ENCODE data around the gene PCDHGB5. TPM values are rescaled to one million over a fixed set of nuclear protein-coding genes. Genes with fewer than 3 reads are reported as not detected.
"Not testable (repeated sequence)": the region's sequence is repeated elsewhere in the genome, so short reads cannot be mapped to it uniquely, and the experiment has no call there.

Gene PCDHGB5
- total RNA-seq, 1 donor from 2014 or later = 3.7 TPM

DNA sequence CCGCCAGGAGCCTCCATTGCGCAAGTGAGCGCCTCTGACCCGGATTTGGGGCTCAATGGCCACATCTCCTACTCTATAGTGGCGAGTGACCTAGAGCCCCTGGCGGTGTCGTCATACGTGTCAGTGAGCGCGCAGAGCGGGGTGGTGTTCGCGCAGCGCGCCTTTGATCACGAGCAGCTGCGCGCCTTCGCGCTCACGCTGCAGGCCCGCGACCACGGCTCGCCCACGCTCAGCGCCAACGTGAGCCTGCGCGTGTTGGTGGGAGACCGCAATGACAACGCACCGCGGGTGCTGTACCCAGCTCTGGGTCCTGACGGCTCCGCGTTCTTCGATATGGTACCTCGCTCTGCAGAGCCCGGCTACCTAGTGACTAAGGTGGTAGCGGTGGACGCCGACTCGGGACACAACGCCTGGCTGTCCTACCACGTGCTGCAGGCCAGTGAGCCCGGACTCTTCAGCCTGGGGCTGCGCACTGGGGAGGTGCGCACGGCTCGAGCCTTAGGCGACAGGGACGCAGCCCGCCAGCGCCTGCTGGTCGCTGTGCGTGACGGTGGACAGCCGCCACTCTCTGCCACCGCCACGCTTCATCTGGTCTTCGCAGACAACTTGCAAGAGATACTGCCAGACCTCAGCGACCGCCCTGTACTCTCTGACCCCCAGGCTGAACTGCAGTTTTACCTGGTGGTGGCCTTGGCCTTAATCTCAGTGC lies 12.0 kb downstream of the PCDHGB5 start:
- H3K9ac ChIP-seq (ENCODE audit: low read depth in 1 of 3, low read length in 3 of 3) = no peak overlapping the region
- peaks cover 2 to 7% (median 6%) of the 10 kb centered on the region in 3 donors for H3K27me3 ChIP-seq (ENCODE audit: control insufficient read depth in 3 of 3, insufficient read depth in 3 of 3, low read length in 3 of 3)
- H3K4me1 ChIP-seq (ENCODE audit: control insufficient read depth in 3 of 3, insufficient read depth in 3 of 3, low read length in 3 of 3) = peaks cover 0 to 11% (median 6%) of the 10 kb centered on the region in 3 donors
- H3K27ac ChIP-seq (ENCODE audit: low read depth, low read length) = no peak overlapping the region
- H3K9me3 ChIP-seq (ENCODE audit: control insufficient read depth in 3 of 3, low read length in 3 of 3) = peaks cover 10 to 30% (median 17%) of the 10 kb centered on the region in 3 donors
- H3K4me3 ChIP-seq (ENCODE audit: low read length in 3 of 3) = peak overlapping the region; percentile 33 to 68 (median 44)
- peaks cover 2 to 21% (median 4%) of the 10 kb centered on the region in 3 donors for H3K36me3 ChIP-seq (ENCODE audit: control insufficient read depth in 3 of 3, insufficient read depth in 3 of 3, low read length in 3 of 3)

DNA sequence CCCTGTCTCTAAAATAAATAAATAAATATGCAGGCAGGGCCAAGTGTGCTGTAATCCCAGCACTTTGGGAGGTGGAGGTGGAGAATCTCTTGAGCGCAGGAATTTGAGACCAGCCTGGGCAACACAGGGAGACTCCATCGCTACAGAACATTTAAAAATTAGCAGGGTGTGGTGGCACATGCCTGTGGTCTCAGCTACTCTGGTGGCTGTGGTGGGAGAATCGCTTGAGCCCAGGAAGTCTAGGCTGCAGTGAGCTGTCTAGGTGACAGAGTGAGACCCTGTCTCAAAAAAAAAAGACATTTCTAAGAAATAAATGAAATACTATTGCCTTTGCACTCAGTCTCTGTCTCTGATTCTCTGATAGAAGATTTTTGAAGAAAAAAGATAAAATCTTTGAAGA lies 13.8 kb downstream of the PCDHGB5 start:
- Histone ChIP-seq H3K9ac (ENCODE audit: low read depth in 1 of 3, low read length in 3 of 3) (peak overlapping the region in 1 of 3 donors; percentile 6), H3K9me3 (ENCODE audit: control insufficient read depth in 3 of 3, low read length in 3 of 3) (peaks cover 10 to 28% (median 16%) of the 10 kb centered on the region in 3 donors), H3K4me1 (ENCODE audit: control insufficient read depth in 3 of 3, insufficient read depth in 3 of 3, low read length in 3 of 3) (peaks cover 0 to 13% (median 6%) of the 10 kb centered on the region in 3 donors), H3K27ac (ENCODE audit: low read depth, low read length) (no peak overlapping the region), H3K27me3 (ENCODE audit: control insufficient read depth in 3 of 3, insufficient read depth in 3 of 3, low read length in 3 of 3) (peaks cover 0 to 7% (median 6%) of the 10 kb centered on the region in 3 donors), H3K4me3 (ENCODE audit: low read length in 3 of 3) (peak overlapping the region; percentile 23 to 41 (median 35)), H3K36me3 (ENCODE audit: control insufficient read depth in 3 of 3, insufficient read depth in 3 of 3, low read length in 3 of 3) (peaks cover 2 to 20% (median 4%) of the 10 kb centered on the region in 3 donors)

DNA sequence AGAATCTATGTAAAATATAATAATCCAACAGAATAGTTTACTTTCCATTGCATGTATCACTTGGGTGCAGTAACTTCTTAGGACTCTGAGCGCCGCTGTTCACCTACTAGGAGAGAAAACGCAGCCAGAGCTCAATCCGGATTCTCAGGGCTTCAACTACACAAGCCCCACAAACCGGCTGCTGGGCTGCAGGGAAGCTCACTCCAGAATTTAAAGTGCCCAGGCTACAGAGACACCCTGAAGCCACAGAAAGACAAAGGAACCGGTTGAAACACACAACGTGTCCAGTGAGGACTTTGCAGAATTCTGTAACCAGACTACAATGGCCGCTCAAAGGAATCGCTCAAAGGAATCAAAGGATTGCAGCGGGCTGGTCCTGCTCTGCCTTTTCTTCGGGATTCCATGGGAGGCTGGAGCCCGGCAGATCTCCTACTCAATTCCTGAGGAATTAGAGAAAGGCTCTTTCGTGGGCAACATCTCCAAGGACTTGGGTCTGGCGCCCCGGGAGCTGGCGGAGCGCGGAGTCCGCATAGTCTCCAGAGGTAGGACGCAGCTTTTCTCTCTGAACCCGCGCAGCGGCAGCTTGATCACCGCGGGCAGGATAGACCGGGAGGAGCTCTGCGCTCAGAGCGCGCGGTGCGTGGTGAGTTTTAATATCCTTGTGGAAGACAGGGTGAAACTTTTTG lies 15.2 kb downstream of the PCDHGB5 start, which contains the start of gene PCDHGA10:
PCDHGA10 (plus strand) TSS at position 134 of the 686 bp plus-strand sequence; CDS start at position 323, 189 bp downstream.
- peak within 1 kb of the TSS; percentile 36 to 83 (median 43) for H3K9ac ChIP-seq (ENCODE audit: low read depth in 1 of 3, low read length in 3 of 3)
- H3K27ac ChIP-seq (ENCODE audit: low read depth, low read length) = no peak within 1 kb of the TSS
- peaks cover 2 to 20% (median 4%) of the 10 kb centered on the region in 3 donors for H3K36me3 ChIP-seq (ENCODE audit: control insufficient read depth in 3 of 3, insufficient read depth in 3 of 3, low read length in 3 of 3)
- H3K4me1 ChIP-seq (ENCODE audit: control insufficient read depth in 3 of 3, insufficient read depth in 3 of 3, low read length in 3 of 3) = peaks cover 0 to 13% (median 6%) of the 10 kb centered on the region in 3 donors
- peaks cover 0 to 7% (median 6%) of the 10 kb centered on the region in 3 donors for H3K27me3 ChIP-seq (ENCODE audit: control insufficient read depth in 3 of 3, insufficient read depth in 3 of 3, low read length in 3 of 3)
- H3K9me3 ChIP-seq (ENCODE audit: control insufficient read depth in 3 of 3, low read length in 3 of 3) = peaks cover 10 to 25% (median 16%) of the 10 kb centered on the region in 3 donors
- peak within 1 kb of the TSS; percentile 67 to 73 (median 70) for H3K4me3 ChIP-seq (ENCODE audit: low read length in 3 of 3)

DNA sequence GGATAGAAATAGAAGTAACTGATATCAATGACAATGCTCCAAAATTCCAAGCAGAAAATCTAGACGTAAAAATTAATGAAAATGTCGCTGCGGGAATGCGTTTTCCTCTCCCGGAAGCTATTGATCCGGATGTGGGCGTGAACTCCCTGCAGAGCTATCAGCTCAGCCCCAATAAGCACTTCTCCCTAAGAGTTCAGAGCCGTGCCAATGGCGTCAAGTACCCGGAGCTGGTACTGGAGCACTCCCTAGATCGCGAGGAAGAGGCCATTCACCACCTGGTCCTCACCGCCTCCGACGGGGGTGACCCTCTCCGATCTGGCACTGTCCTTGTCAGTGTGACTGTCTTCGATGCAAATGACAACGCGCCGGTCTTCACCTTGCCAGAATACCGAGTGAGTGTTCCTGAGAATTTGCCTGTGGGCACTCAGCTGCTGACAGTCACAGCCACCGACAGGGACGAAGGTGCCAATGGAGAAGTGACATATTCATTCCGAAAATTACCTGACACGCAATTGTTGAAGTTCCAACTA lies 15.9 kb downstream of the PCDHGB5 start:
- Histone ChIP-seq H3K27ac (ENCODE audit: low read depth, low read length) (no peak overlapping the region), H3K9me3 (ENCODE audit: control insufficient read depth in 3 of 3, low read length in 3 of 3) (peaks cover 14 to 28% (median 20%) of the 10 kb centered on the region in 3 donors), H3K36me3 (ENCODE audit: control insufficient read depth in 3 of 3, insufficient read depth in 3 of 3, low read length in 3 of 3) (peaks cover 2 to 22% (median 4%) of the 10 kb centered on the region in 3 donors), H3K4me1 (ENCODE audit: control insufficient read depth in 3 of 3, insufficient read depth in 3 of 3, low read length in 3 of 3) (peaks cover 0 to 19% (median 8%) of the 10 kb centered on the region in 3 donors), H3K4me3 (ENCODE audit: low read length in 3 of 3) (peak overlapping the region; percentile 55 to 70 (median 67)), H3K9ac (ENCODE audit: low read depth in 1 of 3, low read length in 3 of 3) (peak overlapping the region in 2 of 3 donors; percentile 25 to 43), H3K27me3 (ENCODE audit: control insufficient read depth in 3 of 3, insufficient read depth in 3 of 3, low read length in 3 of 3) (peaks cover 0 to 7% (median 6%) of the 10 kb centered on the region in 3 donors)

DNA sequence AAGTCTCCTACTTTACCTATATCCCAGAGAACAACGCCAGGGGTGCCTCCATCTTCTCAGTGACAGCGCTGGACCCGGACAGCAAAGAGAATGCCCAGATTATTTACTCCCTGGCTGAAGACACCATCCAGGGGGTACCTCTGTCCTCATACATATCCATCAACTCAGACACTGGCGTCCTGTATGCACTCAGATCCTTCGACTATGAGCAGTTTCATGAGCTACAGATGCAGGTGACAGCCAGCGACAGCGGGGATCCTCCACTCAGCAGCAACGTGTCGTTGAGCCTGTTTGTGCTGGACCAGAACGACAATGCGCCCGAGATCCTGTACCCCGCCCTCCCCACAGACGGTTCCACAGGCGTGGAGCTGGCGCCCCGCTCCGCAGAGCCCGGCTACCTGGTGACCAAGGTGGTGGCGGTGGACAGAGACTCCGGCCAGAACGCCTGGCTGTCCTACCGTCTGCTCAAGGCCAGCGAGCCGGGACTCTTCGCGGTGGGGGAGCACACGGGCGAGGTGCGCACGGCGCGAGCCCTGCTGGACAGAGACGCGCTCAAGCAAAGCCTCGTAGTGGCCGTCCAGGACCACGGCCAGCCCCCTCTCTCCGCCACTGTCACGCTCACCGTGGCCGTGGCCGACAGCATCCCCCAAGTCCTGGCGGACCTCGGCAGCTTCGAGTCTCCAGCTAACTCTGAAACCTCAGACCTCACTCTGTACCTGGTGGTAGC lies 17.0 kb downstream of the PCDHGB5 start:
- H3K27ac ChIP-seq (ENCODE audit: low read depth, low read length); H3K27me3 ChIP-seq (ENCODE audit: control insufficient read depth in 3 of 3, insufficient read depth in 3 of 3, low read length in 3 of 3); H3K9ac ChIP-seq (ENCODE audit: low read depth in 1 of 3, low read length in 3 of 3): not testable (repeated sequence)
- Histone ChIP-seq H3K4me1 (ENCODE audit: control insufficient read depth in 3 of 3, insufficient read depth in 3 of 3, low read length in 3 of 3) (peaks cover 0 to 23% (median 16%) of the 10 kb centered on the region in 3 donors), H3K4me3 (ENCODE audit: low read length in 3 of 3) (peak overlapping the region in 2 of 3 donors; percentile 49 to 67), H3K36me3 (ENCODE audit: control insufficient read depth in 3 of 3, insufficient read depth in 3 of 3, low read length in 3 of 3) (peaks cover 4 to 24% (median 5%) of the 10 kb centered on the region in 3 donors), H3K9me3 (ENCODE audit: control insufficient read depth in 3 of 3, low read length in 3 of 3) (peaks cover 19 to 27% (median 21%) of the 10 kb centered on the region in 3 donors)

DNA sequence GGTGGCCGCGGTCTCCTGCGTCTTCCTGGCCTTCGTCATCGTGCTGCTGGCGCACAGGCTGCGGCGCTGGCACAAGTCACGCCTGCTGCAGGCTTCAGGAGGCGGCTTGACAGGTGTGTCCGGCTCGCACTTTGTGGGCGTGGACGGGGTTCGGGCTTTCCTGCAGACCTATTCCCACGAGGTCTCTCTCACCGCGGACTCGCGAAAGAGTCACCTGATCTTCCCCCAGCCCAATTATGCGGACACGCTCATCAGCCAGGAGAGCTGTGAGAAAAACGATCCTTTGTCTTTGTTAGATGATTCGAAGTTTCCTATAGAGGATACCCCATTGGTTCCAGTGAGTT lies 17.5 kb downstream of the PCDHGB5 start:
- Histone ChIP-seq H3K9me3 (ENCODE audit: control insufficient read depth in 3 of 3, low read length in 3 of 3) (peaks cover 21 to 24% (median 21%) of the 10 kb centered on the region in 3 donors), H3K36me3 (ENCODE audit: control insufficient read depth in 3 of 3, insufficient read depth in 3 of 3, low read length in 3 of 3) (peaks cover under 1 to 19% (median 7%) of the 10 kb centered on the region in 3 donors), H3K4me1 (ENCODE audit: control insufficient read depth in 3 of 3, insufficient read depth in 3 of 3, low read length in 3 of 3) (peaks cover 0 to 26% (median 15%) of the 10 kb centered on the region in 3 donors)
- H3K4me3 ChIP-seq (ENCODE audit: low read length in 3 of 3); H3K9ac ChIP-seq (ENCODE audit: low read depth in 1 of 3, low read length in 3 of 3); H3K27me3 ChIP-seq (ENCODE audit: control insufficient read depth in 3 of 3, insufficient read depth in 3 of 3, low read length in 3 of 3); H3K27ac ChIP-seq (ENCODE audit: low read depth, low read length): not testable (repeated sequence)

DNA sequence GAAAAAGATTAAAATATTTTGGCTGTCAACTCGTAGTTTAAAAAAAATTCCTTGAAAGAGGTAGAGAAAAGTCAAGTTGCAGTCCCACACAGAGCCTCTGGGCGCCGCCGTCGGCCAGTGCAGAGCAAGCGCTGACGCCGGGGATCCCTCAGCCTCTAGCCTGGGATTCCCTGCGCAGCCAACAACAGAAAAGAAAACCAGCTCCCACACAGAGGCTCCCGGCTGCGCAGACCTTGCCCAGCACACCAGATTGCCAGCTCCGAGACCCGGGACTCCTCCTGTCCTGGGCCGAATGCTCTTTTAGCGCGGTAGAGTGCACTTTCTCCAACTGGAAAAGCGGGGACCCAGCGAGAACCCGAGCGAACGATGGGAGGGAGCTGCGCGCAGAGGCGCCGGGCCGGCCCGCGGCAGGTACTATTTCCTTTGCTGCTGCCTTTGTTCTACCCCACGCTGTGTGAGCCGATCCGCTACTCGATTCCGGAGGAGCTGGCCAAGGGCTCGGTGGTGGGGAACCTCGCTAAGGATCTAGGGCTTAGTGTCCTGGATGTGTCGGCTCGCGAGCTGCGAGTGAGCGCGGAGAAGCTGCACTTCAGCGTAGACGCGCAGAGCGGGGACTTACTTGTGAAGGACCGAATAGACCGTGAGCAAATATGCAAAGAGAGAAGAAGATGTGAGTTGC lies 19.9 kb downstream of the PCDHGB5 start, which contains the start of gene PCDHGB7:
PCDHGB7 (plus strand) TSS at position 184 of the 679 bp plus-strand sequence; CDS start at position 367, 183 bp downstream.
- peaks cover 0 to 29% (median 21%) of the 10 kb centered on the region in 3 donors for H3K4me1 ChIP-seq (ENCODE audit: control insufficient read depth in 3 of 3, insufficient read depth in 3 of 3, low read length in 3 of 3)
- H3K27ac ChIP-seq (ENCODE audit: low read depth, low read length) = peak within 1 kb of the TSS; percentile 62
- H3K4me3 ChIP-seq (ENCODE audit: low read length in 3 of 3) = peak within 1 kb of the TSS; percentile 68 to 76 (median 73)
- H3K9ac ChIP-seq (ENCODE audit: low read depth in 1 of 3, low read length in 3 of 3) = peak within 1 kb of the TSS; percentile 65 to 76 (median 66)
- peaks cover 3 to 20% (median 7%) of the 10 kb centered on the region in 3 donors for H3K36me3 ChIP-seq (ENCODE audit: control insufficient read depth in 3 of 3, insufficient read depth in 3 of 3, low read length in 3 of 3)
- H3K9me3 ChIP-seq (ENCODE audit: control insufficient read depth in 3 of 3, low read length in 3 of 3) = peaks cover 24 to 39% (median 30%) of the 10 kb centered on the region in 3 donors
- H3K27me3 ChIP-seq (ENCODE audit: control insufficient read depth in 3 of 3, insufficient read depth in 3 of 3, low read length in 3 of 3) = not testable (repeated sequence)

DNA sequence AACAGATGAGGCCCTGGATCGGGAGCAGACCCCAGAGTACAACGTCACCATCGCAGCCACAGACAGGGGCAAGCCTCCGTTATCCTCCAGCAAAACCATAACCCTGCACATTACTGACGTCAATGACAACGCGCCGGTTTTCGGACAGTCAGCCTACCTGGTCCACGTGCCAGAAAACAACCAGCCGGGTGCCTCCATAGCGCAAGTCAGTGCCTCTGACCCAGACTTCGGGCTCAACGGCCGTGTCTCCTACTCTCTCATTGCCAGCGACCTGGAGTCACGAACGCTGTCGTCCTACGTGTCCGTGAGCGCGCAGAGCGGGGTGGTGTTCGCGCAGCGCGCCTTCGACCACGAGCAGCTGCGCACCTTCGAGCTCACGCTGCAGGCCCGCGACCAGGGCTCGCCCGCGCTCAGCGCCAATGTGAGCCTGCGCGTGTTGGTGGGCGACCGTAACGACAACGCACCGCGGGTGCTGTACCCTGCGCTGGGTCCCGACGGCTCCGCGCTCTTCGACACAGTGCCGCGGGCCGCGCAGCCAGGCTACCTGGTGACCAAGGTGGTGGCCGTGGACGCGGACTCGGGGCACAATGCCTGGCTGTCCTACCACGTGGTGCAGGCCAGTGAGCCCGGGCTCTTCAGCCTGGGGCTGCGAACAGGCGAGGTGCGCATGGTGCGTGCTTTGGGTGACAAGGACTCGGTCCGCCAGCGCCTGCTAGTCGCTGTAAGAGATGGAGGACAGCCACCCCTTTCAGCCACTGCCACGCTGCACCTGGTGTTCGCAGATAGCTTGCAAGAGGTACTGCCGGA lies 21.5 kb downstream of the PCDHGB5 start:
- H3K36me3 ChIP-seq (ENCODE audit: control insufficient read depth in 3 of 3, insufficient read depth in 3 of 3, low read length in 3 of 3) = peaks cover 6 to 19% (median 7%) of the 10 kb centered on the region in 3 donors
- peaks cover 24 to 43% (median 33%) of the 10 kb centered on the region in 3 donors for H3K9me3 ChIP-seq (ENCODE audit: control insufficient read depth in 3 of 3, low read length in 3 of 3)
- peak overlapping the region; percentile 26 to 58 (median 37) for H3K4me3 ChIP-seq (ENCODE audit: low read length in 3 of 3)
- no peak overlapping the region for H3K27ac ChIP-seq (ENCODE audit: low read depth, low read length)
- H3K27me3 ChIP-seq (ENCODE audit: control insufficient read depth in 3 of 3, insufficient read depth in 3 of 3, low read length in 3 of 3) = peaks cover 2 to 3% (median 2%) of the 10 kb centered on the region in 3 donors
- peaks cover 0 to 32% (median 19%) of the 10 kb centered on the region in 3 donors for H3K4me1 ChIP-seq (ENCODE audit: control insufficient read depth in 3 of 3, insufficient read depth in 3 of 3, low read length in 3 of 3)
- H3K9ac ChIP-seq (ENCODE audit: low read depth in 1 of 3, low read length in 3 of 3) = no peak overlapping the region
